Sigmoid colon (tissue), 4 donors: ENCODE results near the gene ACER1.

ENCODE experiments used
- EP300 ChIP-seq, 4 donors: sonication (generic); formaldehyde crosslinking; IDR thresholded peaks; one replicate each; pipeline ENCODE4 v1.6.1; 2017; ENCODE audit warnings: antibody characterized with exemption in 4 of 4
- TF ChIP-seq, protein P1 (sequence below), 4 experiments: fragments of 450-650 bp in 3 of 4; fragments of 200-600 bp in 1 of 4; IDR thresholded peaks; one replicate each; pipeline ENCODE4 v1.5.1; 2016 to 2019; ENCODE audit warnings: antibody characterized with exemption in 4 of 4, mild to moderate bottlenecking in 3 of 4, moderate library complexity in 2 of 4

DNA sequence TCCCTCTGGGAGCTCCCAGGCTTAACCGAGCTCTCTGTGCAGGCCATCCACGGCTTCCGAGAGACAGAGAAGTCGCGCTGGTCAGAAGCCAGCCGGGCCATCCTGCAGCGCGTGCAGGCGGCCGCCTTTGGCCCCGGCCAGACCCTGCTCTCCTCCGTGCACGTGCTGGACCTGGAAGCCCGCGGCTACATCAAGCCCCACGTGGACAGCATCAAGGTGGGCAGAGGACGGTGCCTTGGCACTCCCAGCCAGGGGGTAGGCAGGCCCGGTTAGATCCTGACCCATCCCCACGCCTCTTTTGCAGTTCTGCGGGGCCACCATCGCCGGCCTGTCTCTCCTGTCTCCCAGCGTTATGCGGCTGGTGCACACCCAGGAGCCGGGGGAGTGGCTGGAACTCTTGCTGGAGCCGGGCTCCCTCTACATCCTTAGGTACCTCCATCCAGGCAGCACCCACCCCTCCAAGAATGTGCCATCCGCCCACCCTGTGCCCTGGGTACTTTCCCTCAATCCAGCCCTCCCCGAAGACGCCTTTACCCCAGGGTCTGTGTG lies 40.8 kb upstream of the ACER1 start:
- TF ChIP-seq, protein P1, sequence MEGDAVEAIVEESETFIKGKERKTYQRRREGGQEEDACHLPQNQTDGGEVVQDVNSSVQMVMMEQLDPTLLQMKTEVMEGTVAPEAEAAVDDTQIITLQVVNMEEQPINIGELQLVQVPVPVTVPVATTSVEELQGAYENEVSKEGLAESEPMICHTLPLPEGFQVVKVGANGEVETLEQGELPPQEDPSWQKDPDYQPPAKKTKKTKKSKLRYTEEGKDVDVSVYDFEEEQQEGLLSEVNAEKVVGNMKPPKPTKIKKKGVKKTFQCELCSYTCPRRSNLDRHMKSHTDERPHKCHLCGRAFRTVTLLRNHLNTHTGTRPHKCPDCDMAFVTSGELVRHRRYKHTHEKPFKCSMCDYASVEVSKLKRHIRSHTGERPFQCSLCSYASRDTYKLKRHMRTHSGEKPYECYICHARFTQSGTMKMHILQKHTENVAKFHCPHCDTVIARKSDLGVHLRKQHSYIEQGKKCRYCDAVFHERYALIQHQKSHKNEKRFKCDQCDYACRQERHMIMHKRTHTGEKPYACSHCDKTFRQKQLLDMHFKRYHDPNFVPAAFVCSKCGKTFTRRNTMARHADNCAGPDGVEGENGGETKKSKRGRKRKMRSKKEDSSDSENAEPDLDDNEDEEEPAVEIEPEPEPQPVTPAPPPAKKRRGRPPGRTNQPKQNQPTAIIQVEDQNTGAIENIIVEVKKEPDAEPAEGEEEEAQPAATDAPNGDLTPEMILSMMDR (IDR thresholded peaks at IDR 0.05) = no peak
- TF ChIP-seq EP300 (IDR thresholded peaks at IDR 0.05) = no peak
